ENCODE results near the gene ZIC1. TPM values are rescaled to one million over a fixed set of nuclear protein-coding genes. Genes with fewer than 3 reads are reported as not detected.

ZIC1 gene
- total RNA-seq, 4 donors from 2014 or later, result 1.6 to 2.5 (median 1.7) TPM; not detected in 1

GRCh38 chr3:147447224-147447623, 38.1 kb downstream of the ZIC1 start:
- no peak for DNase-seq
- no peaks in the 10 kb centered on the region for H3K27me3 ChIP-seq
- H3K4me1 ChIP-seq, result no peaks in the 10 kb centered on the region
- no peak overlapping the region for H3K4me3 ChIP-seq
- no peaks in the 10 kb centered on the region for H3K36me3 ChIP-seq
- no peaks in the 10 kb centered on the region for H3K9me3 ChIP-seq
- TF ChIP-seq, protein P1, sequence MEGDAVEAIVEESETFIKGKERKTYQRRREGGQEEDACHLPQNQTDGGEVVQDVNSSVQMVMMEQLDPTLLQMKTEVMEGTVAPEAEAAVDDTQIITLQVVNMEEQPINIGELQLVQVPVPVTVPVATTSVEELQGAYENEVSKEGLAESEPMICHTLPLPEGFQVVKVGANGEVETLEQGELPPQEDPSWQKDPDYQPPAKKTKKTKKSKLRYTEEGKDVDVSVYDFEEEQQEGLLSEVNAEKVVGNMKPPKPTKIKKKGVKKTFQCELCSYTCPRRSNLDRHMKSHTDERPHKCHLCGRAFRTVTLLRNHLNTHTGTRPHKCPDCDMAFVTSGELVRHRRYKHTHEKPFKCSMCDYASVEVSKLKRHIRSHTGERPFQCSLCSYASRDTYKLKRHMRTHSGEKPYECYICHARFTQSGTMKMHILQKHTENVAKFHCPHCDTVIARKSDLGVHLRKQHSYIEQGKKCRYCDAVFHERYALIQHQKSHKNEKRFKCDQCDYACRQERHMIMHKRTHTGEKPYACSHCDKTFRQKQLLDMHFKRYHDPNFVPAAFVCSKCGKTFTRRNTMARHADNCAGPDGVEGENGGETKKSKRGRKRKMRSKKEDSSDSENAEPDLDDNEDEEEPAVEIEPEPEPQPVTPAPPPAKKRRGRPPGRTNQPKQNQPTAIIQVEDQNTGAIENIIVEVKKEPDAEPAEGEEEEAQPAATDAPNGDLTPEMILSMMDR (IDR thresholded peaks at IDR 0.05), result no peak
- TF ChIP-seq POLR2A (IDR thresholded peaks at IDR 0.05), result no peak
- no peak overlapping the region for H3K27ac ChIP-seq

DNA sequence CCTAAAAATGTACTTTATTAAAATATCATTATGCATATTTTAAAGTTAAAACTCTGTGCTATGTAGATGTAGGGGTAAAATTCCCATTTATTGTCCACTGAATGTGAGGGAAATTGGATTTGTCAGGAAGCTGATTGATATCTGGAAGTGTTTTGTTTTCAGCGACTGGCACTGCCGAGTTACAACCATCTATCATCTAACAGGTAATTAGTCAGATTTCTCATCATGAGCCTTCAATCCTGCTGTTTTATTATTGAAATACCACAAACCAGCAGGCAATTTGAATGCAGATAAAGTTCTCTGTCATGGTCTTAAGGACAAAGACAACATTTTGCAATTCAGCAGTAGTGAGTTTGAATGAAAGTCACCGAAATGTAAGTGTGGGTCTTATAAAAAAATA, 40.5 kb downstream of the ZIC1 start:
- TF ChIP-seq, protein P1 (IDR thresholded peaks at IDR 0.05), result no peak
- TF ChIP-seq POLR2A (IDR thresholded peaks at IDR 0.05), result no peak
- no peak overlapping the region for H3K27ac ChIP-seq
- no peaks in the 10 kb centered on the region for H3K4me1 ChIP-seq
- no peak overlapping the region for H3K4me3 ChIP-seq
- no peaks in the 10 kb centered on the region for H3K9me3 ChIP-seq
- no peaks in the 10 kb centered on the region for H3K36me3 ChIP-seq
- no peak for DNase-seq
- no peaks in the 10 kb centered on the region for H3K27me3 ChIP-seq

GRCh38 chr3:147458995-147459704, 50.0 kb downstream of the ZIC1 start:
- no peaks in the 10 kb centered on the region for H3K27me3 ChIP-seq
- no peaks in the 10 kb centered on the region for H3K9me3 ChIP-seq
- H3K4me1 ChIP-seq, result no peaks in the 10 kb centered on the region
- H3K36me3 ChIP-seq, result no peaks in the 10 kb centered on the region
- no peak for DNase-seq
- H3K27ac ChIP-seq, result no peak overlapping the region
- TF ChIP-seq, protein P1 (IDR thresholded peaks at IDR 0.05), result no peak
- TF ChIP-seq POLR2A (IDR thresholded peaks at IDR 0.05), result no peak
- no peak overlapping the region for H3K4me3 ChIP-seq

- H3K4me3 ChIP-seq, result no peak overlapping the region
- H3K27ac ChIP-seq, result no peak overlapping the region
- no peaks in the 10 kb centered on the region for H3K36me3 ChIP-seq
- no peaks in the 10 kb centered on the region for H3K9me3 ChIP-seq
- DNase-seq, result no peak
- TF ChIP-seq, protein P1 (IDR thresholded peaks at IDR 0.05), result no peak
- no peak for TF ChIP-seq POLR2A (IDR thresholded peaks at IDR 0.05)
- no peaks in the 10 kb centered on the region for H3K27me3 ChIP-seq
- H3K4me1 ChIP-seq, result no peaks in the 10 kb centered on the region
Measured at GRCh38 chr3:147462856-147463255, 53.7 kb downstream of the ZIC1 start.

Other genes starting within 250 kb of the ZIC1 start
- not detected for gene ZIC4, start 2.8 kb upstream of the ZIC1 start, total RNA-seq